MM.1S (cell line): ENCODE data around the gene RFX2.

Experiments
- CTCF ChIP-seq: fragments of 300-600 bp; sonication (generic); IDR thresholded peaks from 2 replicates; pipeline ENCODE4 v1.5.1; 2016; ENCODE audit warnings: antibody characterized with exemption, low read length, mixed read lengths
- EZH2 ChIP-seq: fragments of 300-600 bp; sonication (generic); optimal IDR thresholded peaks from 2 replicates; pipeline ENCODE3; 2017; ENCODE audit warnings: low read depth, mild to moderate bottlenecking, antibody characterized with exemption, low read length, mixed read lengths

- TF ChIP-seq CTCF (no peak), EZH2 (no peak)
Measured at GRCh38 chr19:5951338-5951861, 158.9 kb downstream of the RFX2 start.
